Thymus (tissue), 11 donors: Measurements from ENCODE around the gene SERTAD4. TPM values are rescaled to one million over a fixed set of nuclear protein-coding genes. Genes with fewer than 3 reads are reported as not detected.

ENCODE experiments used
- DNase-seq, 9 donors: peaks; one replicate each; pipeline ENCODE4 v3.0.0-alpha.2; 2013; ENCODE audit warnings: low spot score in 9 of 9, low read depth in 6 of 9, missing footprints in 1 of 9
- H3K27ac ChIP-seq, 2 donors: one replicate each; pipeline ENCODE4 v1.5.1; 2013; ENCODE audit warnings: control low read depth in 1 of 2, low read depth in 1 of 2, low read length in 1 of 2, mild to moderate bottlenecking in 1 of 2, moderate library complexity in 1 of 2
- H3K27me3 ChIP-seq, 2 donors: one replicate each; pipeline ENCODE4 v1.5.1; 2013; ENCODE audit warnings: low read length in 1 of 2; ENCODE audit not compliant: control insufficient read depth in 2 of 2, insufficient read depth in 1 of 2
- H3K36me3 ChIP-seq, 2 donors: one replicate each; pipeline ENCODE4 v1.5.1; 2013; ENCODE audit warnings: low read length in 1 of 2, mild to moderate bottlenecking in 1 of 2, moderate library complexity in 1 of 2; ENCODE audit not compliant: control insufficient read depth in 2 of 2, insufficient read depth in 2 of 2
- H3K4me1 ChIP-seq, 2 donors: one replicate each; pipeline ENCODE4 v1.5.1; 2013; ENCODE audit warnings: low read length in 2 of 2; ENCODE audit not compliant: control insufficient read depth in 2 of 2, insufficient read depth in 2 of 2
- H3K4me3 ChIP-seq, 2 donors: one replicate each; pipeline ENCODE4 v1.5.1; 2013; ENCODE audit warnings: low read length in 2 of 2, control low read depth in 1 of 2, mild to moderate bottlenecking in 1 of 2
- H3K9me3 ChIP-seq, 2 donors: one replicate each; pipeline ENCODE4 v1.5.1; 2013; ENCODE audit warnings: low read length in 1 of 2, mild to moderate bottlenecking in 1 of 2; ENCODE audit not compliant: control insufficient read depth in 2 of 2, insufficient read depth in 1 of 2
- WGBS: extraction: QIAGEN DNeasy Blood & Tissue Kit; methylation state at CpG from one replicate; pipeline ENCODE4 v1.1.7; 2013; 5-methylcytosine and 5-hydroxymethylcytosine counted together
- polyA plus RNA-seq: library from polyadenylated mRNA; stranded (reverse); fragments of 200-250 nt; gene quantifications from one replicate; pipeline ENCODE4 v1.2.3, GENCODE V29; 2013
- total RNA-seq: library from RNA; stranded (reverse); fragments of 120-200 nt; gene quantifications from one replicate; pipeline ENCODE4 v1.2.4, GENCODE V29; 2013
- donor health status: healthy.

SERTAD4 gene
- total and polyA plus RNA-seq, 2 donors: 0.33 to 1.0 TPM

- WGBS: 53% methylated on average over 10 of the region's 10 CpGs
Measured at GRCh38 chr1:210236840-210237409, 4.3 kb downstream of the SERTAD4 start.

GRCh38 chr1:210237479-210237878 is 4.9 kb downstream of the SERTAD4 start:
- Histone ChIP-seq H3K27ac (peak overlapping the region in 1 of 2 donors; percentile 1), H3K9me3 (no peaks in the 10 kb centered on the region), H3K27me3 (peaks cover 7 to 70% of the 10 kb centered on the region in 2 donors), H3K4me3 (no peak overlapping the region), H3K4me1 (peaks cover 8 to 27% of the 10 kb centered on the region in 2 donors), H3K36me3 (no peaks in the 10 kb centered on the region)
- 66% methylated on average over 5 of the region's 5 CpGs for WGBS
- no peak for DNase-seq

More at GRCh38 chr1:210236840-210237409, 4.3 kb downstream of the SERTAD4 start:
- Histone ChIP-seq H3K27ac (peak overlapping the region in 1 of 2 donors; percentile 1), H3K36me3 (no peaks in the 10 kb centered on the region), H3K27me3 (peaks cover 7 to 71% of the 10 kb centered on the region in 2 donors), H3K4me1 (peaks cover 8 to 30% of the 10 kb centered on the region in 2 donors), H3K4me3 (no peak overlapping the region), H3K9me3 (no peaks in the 10 kb centered on the region)
- DNase-seq: no peak

DNA sequence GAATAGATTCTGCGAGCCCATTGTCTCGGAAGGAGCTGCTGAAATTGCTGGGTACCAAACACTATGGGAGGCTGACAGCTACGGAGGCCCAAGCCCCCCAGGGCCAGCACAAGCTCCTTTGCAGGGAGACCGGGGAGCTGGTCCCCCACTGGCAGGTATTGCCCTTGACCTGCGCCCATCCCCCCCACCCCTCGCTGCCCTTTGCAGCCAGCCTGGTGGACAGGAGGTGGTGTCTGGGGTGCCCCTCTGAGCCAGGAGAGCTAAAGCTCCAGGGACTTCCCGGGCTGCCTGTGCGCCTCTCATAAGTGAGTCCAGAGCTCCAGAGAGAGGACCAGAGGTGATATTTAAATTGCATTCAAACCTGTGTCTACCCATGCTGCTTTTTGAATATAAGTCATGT is 5.4 kb downstream of the SERTAD4 start:
- Histone ChIP-seq H3K4me3 (no peak overlapping the region), H3K4me1 (peaks cover 8 to 22% of the 10 kb centered on the region in 2 donors), H3K27ac (no peak overlapping the region), H3K27me3 (peaks cover 4 to 66% of the 10 kb centered on the region in 2 donors), H3K9me3 (no peaks in the 10 kb centered on the region), H3K36me3 (no peaks in the 10 kb centered on the region)
- DNase-seq: no peak
- WGBS: 92% methylated on average over 8 of the region's 8 CpGs

DNA sequence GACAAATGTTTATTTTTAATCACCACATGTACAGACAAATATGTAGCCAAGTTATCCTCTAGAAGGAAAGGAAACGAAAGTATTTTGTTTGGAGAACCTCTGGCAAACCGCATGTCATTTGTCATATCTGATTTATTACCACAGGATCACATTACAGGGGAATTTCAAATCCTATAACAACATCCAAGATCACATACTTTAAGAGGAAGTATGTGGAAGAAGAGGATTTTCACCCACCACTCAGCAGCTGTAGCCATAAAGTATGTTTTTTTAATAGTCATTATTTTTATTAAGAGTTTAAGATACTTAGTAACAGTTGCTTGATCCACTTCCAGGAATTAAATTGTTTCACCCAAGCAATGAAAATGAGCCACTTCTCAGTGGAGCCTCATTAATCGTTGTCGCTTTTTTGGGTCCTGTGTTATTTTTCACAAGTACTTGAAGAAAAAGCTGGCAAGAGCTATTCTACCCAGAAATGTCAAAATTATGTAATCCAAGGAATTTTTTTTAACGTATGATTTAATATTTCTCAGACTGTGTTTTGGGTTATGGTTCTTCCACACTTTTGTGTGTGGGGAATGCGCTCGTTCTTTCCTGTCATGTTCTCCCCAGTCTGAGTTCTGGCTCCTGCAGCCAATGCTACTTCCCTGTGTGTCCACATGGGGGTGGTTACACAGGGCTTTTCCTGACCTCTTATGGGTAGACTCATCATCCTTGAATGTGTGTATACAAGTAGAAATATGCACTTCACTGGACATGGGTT is 6.9 kb downstream of the SERTAD4 start:
- peaks cover 0 to 52% of the 10 kb centered on the region in 2 donors for H3K27me3 ChIP-seq
- 84% methylated on average over 7 of the region's 7 CpGs for WGBS
- no peaks in the 10 kb centered on the region for H3K9me3 ChIP-seq
- H3K4me1 ChIP-seq: peaks cover 5 to 16% of the 10 kb centered on the region in 2 donors
- H3K4me3 ChIP-seq: no peak overlapping the region
- no peak for DNase-seq
- no peak overlapping the region for H3K27ac ChIP-seq
- H3K36me3 ChIP-seq: no peaks in the 10 kb centered on the region

DNA sequence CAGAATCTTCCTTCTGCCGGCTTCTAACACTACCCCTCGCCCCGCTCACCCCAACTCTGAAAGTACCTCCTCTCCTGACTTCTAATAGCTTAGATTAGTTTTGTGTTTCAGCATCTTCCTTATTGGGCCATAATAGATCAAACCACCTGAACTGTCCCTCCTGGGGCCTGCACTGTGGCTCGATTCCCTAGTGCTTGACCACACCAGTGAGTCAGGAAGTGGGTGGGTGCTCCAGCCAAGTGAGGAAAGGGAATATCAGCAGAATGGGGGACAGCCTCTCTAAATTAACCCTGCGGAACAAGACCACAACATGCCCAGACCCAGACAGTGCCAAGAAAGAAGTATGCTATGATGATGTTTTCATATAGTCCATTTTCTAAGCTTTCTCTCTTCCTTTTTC is 8.5 kb downstream of the SERTAD4 start:
- DNase-seq: no peak
- H3K27ac ChIP-seq: no peak overlapping the region
- WGBS: 95% methylated on average over 5 of the region's 5 CpGs
- H3K4me1 ChIP-seq: peaks cover 5 to 14% of the 10 kb centered on the region in 2 donors
- H3K36me3 ChIP-seq: no peaks in the 10 kb centered on the region
- peaks cover 0 to 42% of the 10 kb centered on the region in 2 donors for H3K27me3 ChIP-seq
- no peak overlapping the region for H3K4me3 ChIP-seq
- no peaks in the 10 kb centered on the region for H3K9me3 ChIP-seq

DNA sequence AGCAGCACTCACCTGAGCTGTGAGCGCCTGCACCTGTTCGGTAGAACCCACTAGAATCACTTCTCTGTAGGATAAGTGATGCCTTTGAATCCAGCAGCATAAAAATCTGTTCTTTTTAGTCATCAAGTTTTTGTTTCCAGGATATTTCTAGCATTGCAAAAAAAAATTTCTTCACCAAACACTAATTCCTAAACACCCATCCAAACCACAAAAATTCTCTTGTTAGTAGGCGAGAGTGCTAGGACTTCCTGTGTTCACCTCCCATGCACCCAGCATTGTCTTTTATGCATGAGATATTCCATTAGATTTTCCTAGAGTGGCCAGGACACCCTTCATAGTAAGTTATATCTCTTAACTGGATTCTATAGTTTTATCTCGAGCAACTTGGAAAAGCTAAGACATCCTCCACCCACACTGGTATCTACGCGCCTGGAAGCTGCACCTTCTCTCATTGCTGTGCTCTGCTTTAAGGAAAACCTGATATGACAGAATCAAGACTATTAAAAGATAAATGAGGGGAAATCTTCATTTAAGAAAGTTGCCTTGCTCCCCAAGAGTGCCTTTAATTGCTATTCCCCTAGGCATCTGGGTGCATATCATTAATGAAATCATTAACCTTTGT is 12.3 kb downstream of the SERTAD4 start:
- Histone ChIP-seq H3K4me3 (no peak overlapping the region), H3K9me3 (no peaks in the 10 kb centered on the region), H3K27ac (no peak overlapping the region), H3K27me3 (peaks cover 0 to 41% of the 10 kb centered on the region in 2 donors), H3K4me1 (peaks cover 0 to 14% of the 10 kb centered on the region in 2 donors), H3K36me3 (no peaks in the 10 kb centered on the region)
- no peak for DNase-seq
- 91% methylated on average over 6 of the region's 6 CpGs for WGBS

DNA sequence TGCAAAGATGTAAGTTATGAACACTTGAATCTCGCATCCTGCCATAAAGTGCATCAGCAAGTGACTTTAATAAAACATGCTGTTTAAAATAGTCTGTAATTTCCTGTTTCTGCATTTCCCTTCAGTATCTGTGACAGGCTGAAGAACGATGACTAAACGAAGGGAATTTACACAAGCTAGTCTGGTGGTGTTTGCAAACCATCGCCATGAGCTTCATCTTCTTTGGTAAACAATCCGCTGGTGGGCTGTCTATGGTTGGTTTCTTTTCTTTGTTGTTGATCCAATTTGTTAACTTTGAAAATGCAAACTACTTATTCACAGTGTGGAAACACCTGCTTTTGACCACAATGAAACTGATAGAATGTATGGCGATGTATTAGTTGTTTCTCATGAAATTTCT is 13.9 kb downstream of the SERTAD4 start:
- 4% methylated on average over 6 of the region's 6 CpGs for WGBS
- H3K36me3 ChIP-seq: no peaks in the 10 kb centered on the region
- H3K27me3 ChIP-seq: peaks cover 0 to 50% of the 10 kb centered on the region in 2 donors
- peaks cover 4 to 20% of the 10 kb centered on the region in 2 donors for H3K4me1 ChIP-seq
- DNase-seq: no peak
- H3K27ac ChIP-seq: no peak overlapping the region
- no peak overlapping the region for H3K4me3 ChIP-seq
- H3K9me3 ChIP-seq: peaks cover 0 to 3% of the 10 kb centered on the region in 2 donors

GRCh38 chr1:210248341-210248740 is 15.7 kb downstream of the SERTAD4 start:
- DNase-seq: no peak
- 98% methylated on average over 4 of the region's 4 CpGs for WGBS
- Histone ChIP-seq H3K27ac (no peak overlapping the region), H3K27me3 (peaks cover 2 to 62% of the 10 kb centered on the region in 2 donors), H3K9me3 (peaks cover 1 to 6% of the 10 kb centered on the region in 2 donors), H3K36me3 (no peaks in the 10 kb centered on the region), H3K4me1 (peaks cover 13 to 35% of the 10 kb centered on the region in 2 donors), H3K4me3 (no peak overlapping the region)

GRCh38 chr1:210250665-210250997 is 18.0 kb downstream of the SERTAD4 start:
- Histone ChIP-seq H3K4me1 (peaks cover 13 to 37% of the 10 kb centered on the region in 2 donors), H3K27me3 (peaks cover 2 to 76% of the 10 kb centered on the region in 2 donors), H3K4me3 (peak overlapping the region in 1 of 2 donors; percentile 60), H3K27ac (no peak overlapping the region), H3K36me3 (no peaks in the 10 kb centered on the region), H3K9me3 (peaks cover 1 to 6% of the 10 kb centered on the region in 2 donors)
- DNase-seq: no peak
- WGBS: 9% methylated on average over 11 of the region's 11 CpGs
